Spleen (tissue), 11 donors: Measurements from ENCODE around the gene AKAIN1. TPM values are rescaled to one million over a fixed set of nuclear protein-coding genes. Genes with fewer than 3 reads are reported as not detected.

ENCODE experiments used
- DNase-seq: peaks from one replicate; pipeline ENCODE4 v3.0.0-alpha.2; 2020
- H3K27ac ChIP-seq, 8 donors: fragments of 200-600 bp; sonication (generic) in 7 of 8; 1 replicate in 4 of 8; 2 replicates in 4 of 8; pipeline versions ENCODE4 v1.5.0 to v1.8.0; 2016 to 2021; ENCODE audit warnings: inconsistent platforms in 4 of 8, mild to moderate bottlenecking in 4 of 8, moderate library complexity in 1 of 8
- H3K27me3 ChIP-seq, 7 donors: fragments of 200-600 bp; sonication (generic) in 6 of 7; replicated peaks in 1 of 7; 1 replicate in 4 of 7; 2 replicates in 3 of 7; pipeline versions ENCODE4 v1.5.0 to v1.8.0; 2016 to 2021; ENCODE audit warnings: inconsistent platforms in 3 of 7, mild to moderate bottlenecking in 1 of 7
- H3K36me3 ChIP-seq, 6 donors: fragments of 200-600 bp; sonication (generic) in 5 of 6; 1 replicate in 4 of 6; 2 replicates in 2 of 6; pipeline versions ENCODE4 v1.5.0 to v1.8.0; 2016 to 2021; ENCODE audit warnings: inconsistent platforms in 2 of 6
- H3K4me1 ChIP-seq, 6 donors: fragments of 200-600 bp; sonication (generic) in 5 of 6; 1 replicate in 3 of 6; 2 replicates in 3 of 6; pipeline versions ENCODE4 v1.5.0 to v1.8.0; 2016 to 2021; ENCODE audit warnings: inconsistent platforms in 3 of 6
- H3K4me3 ChIP-seq, 8 donors: fragments of 200-600 bp; sonication (generic) in 7 of 8; 1 replicate in 4 of 8; 2 replicates in 4 of 8; pipeline versions ENCODE4 v1.5.0 to v1.8.0; 2016 to 2021; ENCODE audit warnings: inconsistent platforms in 4 of 8, mild to moderate bottlenecking in 4 of 8, moderate library complexity in 2 of 8
- H3K9me3 ChIP-seq, 8 donors: fragments of 200-600 bp; sonication (generic) in 7 of 8; 1 replicate in 4 of 8; 2 replicates in 4 of 8; pipeline versions ENCODE4 v1.5.0 to v1.8.0; 2016 to 2021; ENCODE audit warnings: inconsistent platforms in 4 of 8
- POLR2A ChIP-seq, 3 donors: fragments of 450-650 bp; IDR thresholded peaks; one replicate each; pipeline ENCODE4 v1.5.1; 2017; ENCODE audit warnings: antibody characterized with exemption in 3 of 3, mild to moderate bottlenecking in 1 of 3
- POLR2AphosphoS5 ChIP-seq, 3 donors: sonication (generic); formaldehyde crosslinking; IDR thresholded peaks; one replicate each; pipeline ENCODE4 v1.5.1; 2017; ENCODE audit warnings: antibody characterized with exemption in 3 of 3
- WGBS, 5 donors: extraction: QIAGEN DNeasy Blood & Tissue Kit in 3 of 5; methylation state at CpG; one replicate each; pipeline versions ENCODE4 v1.1.5 to v1.1.7; 2013 to 2018; 5-methylcytosine and 5-hydroxymethylcytosine counted together
- intact Hi-C: fragments of 100-400 bp; cut with DNase I; formaldehyde crosslinking; loops from one replicate; pipeline ENCODE4 v1.15.0; 2023; ENCODE audit warnings: low total_unique reads
- polyA plus RNA-seq, 3 donors: library from polyadenylated mRNA; stranded (reverse); fragments of 200-250 nt; gene quantifications; one replicate each; pipeline ENCODE4 v1.2.1, GENCODE V29; 2013
- total RNA-seq, 7 donors: library from RNA; depleted of rRNA in 3 of 7; stranded (reverse); fragments of >200 nt in 3 of 7; fragmentation: NEBNext Ultra II Directional in 4 of 7; extraction: Animal tissue kit (Norgen Biotek cat#: 25700) in 4 of 7; gene quantifications; one replicate each; pipeline versions ENCODE4 v1.1.0 to v1.2.1, GENCODE V29; 2016 to 2021
- TF ChIP-seq, protein P1 (sequence below), 11 experiments: fragments of 200-600 bp in 7 of 11; fragments of 450-650 bp in 4 of 11; sonication (generic) in 4 of 11; IDR thresholded peaks in 8 of 11; conservative IDR thresholded peaks in 3 of 11; 1 replicate in 7 of 11; 2 replicates in 4 of 11; pipeline versions ENCODE4 v1.4.0 to v1.8.0; 2016 to 2021; ENCODE audit warnings: antibody characterized with exemption in 11 of 11, inconsistent platforms in 4 of 11, mild to moderate bottlenecking in 1 of 11
- donor health status: healthy with polysubstance abuse.
- donor health status: DM: no; HTN: no; CAD: no; lungs with moderate emphysema.
- donor health status: DM: no; HTN: no; CAD: no.
- donor health status: Bipolar disorder and iron deficiency.
- donor health status: healthy.
- donor health status: DM: no; HTN: no; CAD: no.
- donor health status: DM: yes; HTN: yes; CAD: no.

The AKAIN1 gene
- total and polyA plus RNA-seq, 10 donors: not detected

DNA sequence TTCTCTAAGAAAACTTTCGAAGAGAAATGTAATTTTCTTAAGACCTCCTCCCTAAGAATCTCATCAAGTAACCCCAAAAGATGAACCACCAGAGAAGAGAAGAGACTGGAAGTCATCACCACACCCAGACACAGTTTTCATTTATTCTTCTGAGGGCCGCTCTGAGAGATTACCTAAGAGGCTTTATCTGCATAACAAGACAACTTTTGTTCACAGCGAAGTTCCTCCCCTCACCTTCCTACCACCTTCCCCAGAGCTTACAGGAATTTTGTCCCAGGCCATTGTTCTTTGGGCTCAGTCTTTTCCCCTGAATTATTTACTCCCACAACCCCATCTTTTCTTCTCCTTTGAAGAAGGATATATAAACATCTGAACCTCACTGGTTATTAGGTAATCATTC lies 92.8 kb downstream of the AKAIN1 start:
- DNase-seq: no peak
- intact Hi-C loops: no loop called here
- H3K9me3 ChIP-seq: no peaks in the 10 kb centered on the region
- no peak for TF ChIP-seq POLR2A (IDR thresholded peaks at IDR 0.05)
- TF ChIP-seq POLR2AphosphoS5 (IDR thresholded peaks at IDR 0.05): no peak
- TF ChIP-seq, protein P1, sequence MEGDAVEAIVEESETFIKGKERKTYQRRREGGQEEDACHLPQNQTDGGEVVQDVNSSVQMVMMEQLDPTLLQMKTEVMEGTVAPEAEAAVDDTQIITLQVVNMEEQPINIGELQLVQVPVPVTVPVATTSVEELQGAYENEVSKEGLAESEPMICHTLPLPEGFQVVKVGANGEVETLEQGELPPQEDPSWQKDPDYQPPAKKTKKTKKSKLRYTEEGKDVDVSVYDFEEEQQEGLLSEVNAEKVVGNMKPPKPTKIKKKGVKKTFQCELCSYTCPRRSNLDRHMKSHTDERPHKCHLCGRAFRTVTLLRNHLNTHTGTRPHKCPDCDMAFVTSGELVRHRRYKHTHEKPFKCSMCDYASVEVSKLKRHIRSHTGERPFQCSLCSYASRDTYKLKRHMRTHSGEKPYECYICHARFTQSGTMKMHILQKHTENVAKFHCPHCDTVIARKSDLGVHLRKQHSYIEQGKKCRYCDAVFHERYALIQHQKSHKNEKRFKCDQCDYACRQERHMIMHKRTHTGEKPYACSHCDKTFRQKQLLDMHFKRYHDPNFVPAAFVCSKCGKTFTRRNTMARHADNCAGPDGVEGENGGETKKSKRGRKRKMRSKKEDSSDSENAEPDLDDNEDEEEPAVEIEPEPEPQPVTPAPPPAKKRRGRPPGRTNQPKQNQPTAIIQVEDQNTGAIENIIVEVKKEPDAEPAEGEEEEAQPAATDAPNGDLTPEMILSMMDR (IDR thresholded peaks at IDR 0.05 in 8 of 11, conservative IDR thresholded peaks at IDR 0.05 in 3 of 11): no peak
- no peak overlapping the region for H3K4me3 ChIP-seq
- H3K4me1 ChIP-seq: no peaks in the 10 kb centered on the region
- no peaks in the 10 kb centered on the region for H3K27me3 ChIP-seq
- H3K36me3 ChIP-seq: no peaks in the 10 kb centered on the region
- WGBS, 5 donors: 54 to 76% (median 69%) methylated on average over 3 of the region's 3 CpGs
- no peak overlapping the region for H3K27ac ChIP-seq

DNA sequence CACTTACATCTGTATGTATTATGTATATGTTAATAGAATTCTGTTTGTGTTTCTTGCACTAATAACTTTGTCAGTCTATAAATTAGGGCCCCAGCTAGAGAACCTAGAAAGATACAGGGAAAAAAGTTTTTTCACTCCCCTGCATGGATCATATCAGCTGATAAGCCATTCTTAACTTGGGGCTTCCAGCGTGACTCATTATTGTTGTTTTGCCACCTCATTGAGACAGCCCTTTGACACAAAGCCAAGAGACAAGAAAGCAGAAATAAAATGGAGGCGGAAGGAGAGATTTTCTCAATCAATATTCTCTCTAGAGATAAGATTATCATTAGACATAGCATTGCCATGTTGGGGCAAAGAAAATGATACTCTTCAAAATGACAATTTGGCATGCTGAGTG lies 93.4 kb downstream of the AKAIN1 start:
- no peaks in the 10 kb centered on the region for H3K9me3 ChIP-seq
- H3K4me3 ChIP-seq: no peak overlapping the region
- TF ChIP-seq, protein P1 (IDR thresholded peaks at IDR 0.05 in 8 of 11, conservative IDR thresholded peaks at IDR 0.05 in 3 of 11): no peak
- TF ChIP-seq POLR2A (IDR thresholded peaks at IDR 0.05): no peak
- no peak for TF ChIP-seq POLR2AphosphoS5 (IDR thresholded peaks at IDR 0.05)
- H3K27ac ChIP-seq: no peak overlapping the region
- 38 to 77% (median 45%) methylated on average over 2 of the region's 2 CpGs for WGBS, 5 donors
- H3K27me3 ChIP-seq: no peaks in the 10 kb centered on the region
- no peak for DNase-seq
- no peaks in the 10 kb centered on the region for H3K4me1 ChIP-seq
- no peaks in the 10 kb centered on the region for H3K36me3 ChIP-seq
- intact Hi-C loops: no loop called here

- intact Hi-C loops: no loop called here
- 86 to 96% (median 90%) methylated on average over 1 of the region's 1 CpG for WGBS, 5 donors
Observed at GRCh38 chr18:5103286-5103685, 93.8 kb downstream of the AKAIN1 start.

GRCh38 chr18:5097116-5097703 lies 99.8 kb downstream of the AKAIN1 start:
- Histone ChIP-seq H3K27me3 (no peaks in the 10 kb centered on the region), H3K36me3 (no peaks in the 10 kb centered on the region), H3K4me3 (no peak overlapping the region), H3K27ac (no peak overlapping the region), H3K4me1 (no peaks in the 10 kb centered on the region), H3K9me3 (peaks cover 0 to 17% (median 10%) of the 10 kb centered on the region in 8 donors)
- no peak for DNase-seq
- TF ChIP-seq POLR2A (IDR thresholded peaks at IDR 0.05): no peak
- 41 to 71% (median 60%) methylated on average over 4 of the region's 4 CpGs for WGBS, 5 donors
- intact Hi-C loops: no loop called here

More at GRCh38 chr18:5103286-5103685, 93.8 kb downstream of the AKAIN1 start:
- no peaks in the 10 kb centered on the region for H3K36me3 ChIP-seq
- no peaks in the 10 kb centered on the region for H3K27me3 ChIP-seq
- TF ChIP-seq, protein P1 (IDR thresholded peaks at IDR 0.05 in 8 of 11, conservative IDR thresholded peaks at IDR 0.05 in 3 of 11): no peak
- TF ChIP-seq POLR2A (IDR thresholded peaks at IDR 0.05) (no peak), POLR2AphosphoS5 (IDR thresholded peaks at IDR 0.05) (no peak)
- H3K4me1 ChIP-seq: no peaks in the 10 kb centered on the region
- H3K27ac ChIP-seq: no peak overlapping the region
- no peaks in the 10 kb centered on the region for H3K9me3 ChIP-seq
- DNase-seq: no peak
- H3K4me3 ChIP-seq: no peak overlapping the region
